ENCODE results near the gene CMTM8. TPM values are rescaled to one million over a fixed set of nuclear protein-coding genes. Genes with fewer than 3 reads are reported as not detected.

The CMTM8 gene
- total and polyA plus RNA-seq, 10 of the 15 experiments (the other 5 are each of a cell fraction or from before 2014, with no cell fraction given), result 0.11 to 0.23 TPM; not detected in 8

- TF ChIP-seq MLLT1 (IDR thresholded peaks at IDR 0.05) (no peak), REST (IDR thresholded peaks at IDR 0.05; ENCODE audit: low read depth, low read length) (no peak), HDAC2 (IDR thresholded peaks at IDR 0.05) (no peak)
These were observed 69.1 kb downstream of the CMTM8 start (continued) for GRCh38 chr3:32307591-32307990.

GRCh38 chr3:32308378-32308777 is 69.9 kb downstream of the CMTM8 start:
- Histone ChIP-seq H3K9ac (ENCODE audit: control insufficient read depth, insufficient read depth, low read length) (no peak overlapping the region), H2AFZ (ENCODE audit: control insufficient read depth, low read depth, low read length) (no peak overlapping the region), H3K27me3 (replicated peaks in 1 of 2; ENCODE audit: control insufficient read depth in 2 of 2, insufficient read depth in 2 of 2, low read length in 1 of 2) (no peaks in the 10 kb centered on the region; a peak in 1 of 4 replicates), H3K4me1 (ENCODE audit: control insufficient read depth, insufficient read depth, low read length) (peaks cover 4% of the 10 kb centered on the region), H3K36me3 (ENCODE audit: control insufficient read depth in 2 of 2, insufficient read depth in 2 of 2, low read length in 1 of 2) (no peaks in the 10 kb centered on the region), H3K27ac (ENCODE audit: control insufficient read depth, insufficient read depth) (no peak overlapping the region), H3K4me2 (ENCODE audit: control insufficient read depth, insufficient read depth) (no peak overlapping the region), H3K9me3 (replicated peaks; ENCODE audit: control insufficient read depth, insufficient read depth, low read length) (no peaks in the 10 kb centered on the region), H3K4me3 (no peak overlapping the region), H3K79me2 (ENCODE audit: control insufficient read depth, insufficient read depth, low read length) (no peaks in the 10 kb centered on the region), H4K20me1 (ENCODE audit: control insufficient read depth, insufficient read depth) (no peaks in the 10 kb centered on the region)
- FAIRE-seq (no peak), ATAC-seq (no peak), DNase-seq (ENCODE audit: low read depth, low spot score) (no peak)
- ChIA-PET SMC1A (ENCODE audit: uncharacterized antibody, unreplicated experiment) (no interaction called here), CTCF (interaction anchor here (0.6 to 1.1 kb wide), 3 partner anchors 14 to 162 kb away, joined by 3 to 5 read pairs (median 3); no protein-coding TSS in a partner anchor), POLR2A (no interaction called here), RAD21 (ENCODE audit: unreplicated experiment) (interaction anchor here (1.5 kb wide), 1 partner anchor 12 kb away, joined by 4 read pairs; no protein-coding TSS in a partner anchor)
- 58% methylated on average over 4 of the region's 4 CpGs for WGBS (ENCODE audit: insufficient coverage, insufficient replicate concordance, low lambda C conversion rate, missing lambda C conversion rate)
- BruUV-seq (replicated peaks), result no TSS peak
- in situ Hi-C loops (cut with MboI) (no loop called here), intact Hi-C loops (cut with micrococcal nuclease; ENCODE audit: unreplicated experiment) (no loop called here)
- TF ChIP-seq BCLAF1 (IDR thresholded peaks at IDR 0.05), result no peak
